ENCODE results near the gene KCTD16.

The KCTD16 gene

GRCh38 chr5:144196612-144197011 lies 25.9 kb downstream of the KCTD16 start:
- Histone ChIP-seq H3K9ac (ENCODE audit: low read length) (no peak overlapping the region), H3K27me3 (ENCODE audit: insufficient read depth, low read length, poor library complexity) (no peaks in the 10 kb centered on the region), H3K56ac (ENCODE audit: low read length) (no peak overlapping the region), H3K79me2 (ENCODE audit: control insufficient read depth, insufficient read depth, low read length) (no peaks in the 10 kb centered on the region), H3K36me3 (ENCODE audit: control insufficient read depth, insufficient read depth, low read length) (no peaks in the 10 kb centered on the region), H3K79me1 (ENCODE audit: low read length) (no peaks in the 10 kb centered on the region), H3K4ac (ENCODE audit: low read depth, low read length) (no peak overlapping the region), H3K4me3 (ENCODE audit: low read length) (no peak overlapping the region), H4K8ac (ENCODE audit: low read depth, low read length) (no peak overlapping the region), H2BK120ac (ENCODE audit: low read depth, low read length) (no peak overlapping the region), H3K23ac (ENCODE audit: low read length) (no peak overlapping the region), H2BK15ac (replicated peaks; ENCODE audit: low read depth) (no peak overlapping the region), H3K18ac (ENCODE audit: low read length) (no peak overlapping the region), H2AK5ac (ENCODE audit: low read length) (no peak overlapping the region), H2BK5ac (ENCODE audit: low read length) (no peak overlapping the region), H3K27ac (ENCODE audit: low read depth, low read length) (no peak overlapping the region), H3K4me2 (ENCODE audit: low read length) (no peak overlapping the region), H4K5ac (ENCODE audit: low read length) (no peak overlapping the region), H3K4me1 (ENCODE audit: control insufficient read depth, low read depth, low read length) (no peaks in the 10 kb centered on the region)
- no CpG with 5 or more reads among the region's 1 CpG for whole genome bisulfite sequencing (ENCODE audit: extremely low coverage, insufficient coverage, low lambda C conversion rate)
- DNase-seq = no peak

GRCh38 chr5:144198386-144198785 lies 27.7 kb downstream of the KCTD16 start:
- H2BK120ac ChIP-seq (ENCODE audit: low read depth, low read length) = no peak overlapping the region
- no peaks in the 10 kb centered on the region for H3K36me3 ChIP-seq (ENCODE audit: control insufficient read depth, insufficient read depth, low read length)
- H3K79me1 ChIP-seq (ENCODE audit: low read length) = no peaks in the 10 kb centered on the region
- no CpG with 5 or more reads among the region's 3 CpGs for WGBS (ENCODE audit: extremely low coverage, insufficient coverage, low lambda C conversion rate)
- no peak overlapping the region for H3K4ac ChIP-seq (ENCODE audit: low read depth, low read length)
- H2AK5ac ChIP-seq (ENCODE audit: low read length) = no peak overlapping the region
- no peak overlapping the region for H3K18ac ChIP-seq (ENCODE audit: low read length)
- no peak overlapping the region for H4K5ac ChIP-seq (ENCODE audit: low read length)
- no peak overlapping the region for H2BK5ac ChIP-seq (ENCODE audit: low read length)
- no peak overlapping the region for H3K27ac ChIP-seq (ENCODE audit: low read depth, low read length)
- no peak overlapping the region for H3K4me3 ChIP-seq (ENCODE audit: low read length)
- DNase-seq = no peak
- H3K4me2 ChIP-seq (ENCODE audit: low read length) = no peak overlapping the region
- H3K27me3 ChIP-seq (ENCODE audit: insufficient read depth, low read length, poor library complexity) = no peaks in the 10 kb centered on the region
- no peak overlapping the region for H4K8ac ChIP-seq (ENCODE audit: low read depth, low read length)
- no peak overlapping the region for H3K9ac ChIP-seq (ENCODE audit: low read length)
- H3K79me2 ChIP-seq (ENCODE audit: control insufficient read depth, insufficient read depth, low read length) = no peaks in the 10 kb centered on the region
- no peak overlapping the region for H3K23ac ChIP-seq (ENCODE audit: low read length)
- no peak overlapping the region for H2BK15ac ChIP-seq (replicated peaks; ENCODE audit: low read depth)
- H3K56ac ChIP-seq (ENCODE audit: low read length) = no peak overlapping the region
- H3K4me1 ChIP-seq (ENCODE audit: control insufficient read depth, low read depth, low read length) = no peaks in the 10 kb centered on the region

- no peaks in the 10 kb centered on the region for H3K79me2 ChIP-seq (ENCODE audit: control insufficient read depth, insufficient read depth, low read length)
- no peak overlapping the region for H2BK120ac ChIP-seq (ENCODE audit: low read depth, low read length)
- H2AK5ac ChIP-seq (ENCODE audit: low read length) = no peak overlapping the region
- no peaks in the 10 kb centered on the region for H3K4me1 ChIP-seq (ENCODE audit: control insufficient read depth, low read depth, low read length)
- no peak overlapping the region for H3K4me3 ChIP-seq (ENCODE audit: low read length)
- no peak overlapping the region for H3K4me2 ChIP-seq (ENCODE audit: low read length)
- H2BK15ac ChIP-seq (replicated peaks; ENCODE audit: low read depth) = no peak overlapping the region
- H4K5ac ChIP-seq (ENCODE audit: low read length) = no peak overlapping the region
- H3K9ac ChIP-seq (ENCODE audit: low read length) = no peak overlapping the region
- no peaks in the 10 kb centered on the region for H3K27me3 ChIP-seq (ENCODE audit: insufficient read depth, low read length, poor library complexity)
- H3K23ac ChIP-seq (ENCODE audit: low read length) = no peak overlapping the region
- H3K18ac ChIP-seq (ENCODE audit: low read length) = no peak overlapping the region
- no peak overlapping the region for H3K56ac ChIP-seq (ENCODE audit: low read length)
- no CpG with 5 or more reads among the region's 5 CpGs for WGBS (ENCODE audit: extremely low coverage, insufficient coverage, low lambda C conversion rate)
- H4K8ac ChIP-seq (ENCODE audit: low read depth, low read length) = no peak overlapping the region
- H3K4ac ChIP-seq (ENCODE audit: low read depth, low read length) = no peak overlapping the region
- H3K27ac ChIP-seq (ENCODE audit: low read depth, low read length) = no peak overlapping the region
- H2BK5ac ChIP-seq (ENCODE audit: low read length) = no peak overlapping the region
- DNase-seq = no peak
- no peaks in the 10 kb centered on the region for H3K36me3 ChIP-seq (ENCODE audit: control insufficient read depth, insufficient read depth, low read length)
- H3K79me1 ChIP-seq (ENCODE audit: low read length) = no peaks in the 10 kb centered on the region
Observed at GRCh38 chr5:144201588-144201987, 30.9 kb downstream of the KCTD16 start.

GRCh38 chr5:144202072-144202471 lies 31.4 kb downstream of the KCTD16 start:
- no peak overlapping the region for H3K23ac ChIP-seq (ENCODE audit: low read length)
- no peak overlapping the region for H4K8ac ChIP-seq (ENCODE audit: low read depth, low read length)

GRCh38 chr5:144202726-144203125 lies 32.1 kb downstream of the KCTD16 start:
- Histone ChIP-seq H3K4me2 (ENCODE audit: low read length) (no peak overlapping the region), H2AK5ac (ENCODE audit: low read length) (no peak overlapping the region), H3K18ac (ENCODE audit: low read length) (no peak overlapping the region), H3K79me2 (ENCODE audit: control insufficient read depth, insufficient read depth, low read length) (no peaks in the 10 kb centered on the region), H3K4me3 (ENCODE audit: low read length) (no peak overlapping the region), H3K4ac (ENCODE audit: low read depth, low read length) (no peak overlapping the region), H3K36me3 (ENCODE audit: control insufficient read depth, insufficient read depth, low read length) (no peaks in the 10 kb centered on the region), H3K23ac (ENCODE audit: low read length) (no peak overlapping the region), H2BK5ac (ENCODE audit: low read length) (no peak overlapping the region), H2BK15ac (replicated peaks; ENCODE audit: low read depth) (no peak overlapping the region), H3K27ac (ENCODE audit: low read depth, low read length) (no peak overlapping the region), H3K79me1 (ENCODE audit: low read length) (no peaks in the 10 kb centered on the region), H2BK120ac (ENCODE audit: low read depth, low read length) (no peak overlapping the region), H4K5ac (ENCODE audit: low read length) (no peak overlapping the region), H3K9ac (ENCODE audit: low read length) (no peak overlapping the region), H4K8ac (ENCODE audit: low read depth, low read length) (no peak overlapping the region), H3K27me3 (ENCODE audit: insufficient read depth, low read length, poor library complexity) (no peaks in the 10 kb centered on the region), H3K4me1 (ENCODE audit: control insufficient read depth, low read depth, low read length) (no peaks in the 10 kb centered on the region), H3K56ac (ENCODE audit: low read length) (no peak overlapping the region)
- DNase-seq = no peak
- no CpG with 5 or more reads among the region's 1 CpG for WGBS (ENCODE audit: extremely low coverage, insufficient coverage, low lambda C conversion rate)

More at GRCh38 chr5:144202072-144202471, 31.4 kb downstream of the KCTD16 start:
- H3K27ac ChIP-seq (ENCODE audit: low read depth, low read length) = no peak overlapping the region
- WGBS (ENCODE audit: extremely low coverage, insufficient coverage, low lambda C conversion rate) = no CpG with 5 or more reads among the region's 10 CpGs
- H3K9ac ChIP-seq (ENCODE audit: low read length) = no peak overlapping the region
- no peak overlapping the region for H3K4ac ChIP-seq (ENCODE audit: low read depth, low read length)
- no peak overlapping the region for H2BK5ac ChIP-seq (ENCODE audit: low read length)
- H2AK5ac ChIP-seq (ENCODE audit: low read length) = no peak overlapping the region
- H3K36me3 ChIP-seq (ENCODE audit: control insufficient read depth, insufficient read depth, low read length) = no peaks in the 10 kb centered on the region
- no peak overlapping the region for H4K5ac ChIP-seq (ENCODE audit: low read length)
- no peak overlapping the region for H3K4me2 ChIP-seq (ENCODE audit: low read length)
- no peaks in the 10 kb centered on the region for H3K79me1 ChIP-seq (ENCODE audit: low read length)
- no peak overlapping the region for H3K4me3 ChIP-seq (ENCODE audit: low read length)
- H2BK15ac ChIP-seq (replicated peaks; ENCODE audit: low read depth) = no peak overlapping the region
- no peak overlapping the region for H3K56ac ChIP-seq (ENCODE audit: low read length)
- no peaks in the 10 kb centered on the region for H3K4me1 ChIP-seq (ENCODE audit: control insufficient read depth, low read depth, low read length)
- no peak overlapping the region for H2BK120ac ChIP-seq (ENCODE audit: low read depth, low read length)
- H3K27me3 ChIP-seq (ENCODE audit: insufficient read depth, low read length, poor library complexity) = no peaks in the 10 kb centered on the region
- DNase-seq = no peak
- no peaks in the 10 kb centered on the region for H3K79me2 ChIP-seq (ENCODE audit: control insufficient read depth, insufficient read depth, low read length)
- no peak overlapping the region for H3K18ac ChIP-seq (ENCODE audit: low read length)

GRCh38 chr5:144203750-144204596 lies 33.3 kb downstream of the KCTD16 start:
- Histone ChIP-seq H3K79me1 (ENCODE audit: low read length) (no peaks in the 10 kb centered on the region), H2AK5ac (ENCODE audit: low read length) (no peak overlapping the region), H3K79me2 (ENCODE audit: control insufficient read depth, insufficient read depth, low read length) (no peaks in the 10 kb centered on the region), H3K36me3 (ENCODE audit: control insufficient read depth, insufficient read depth, low read length) (no peaks in the 10 kb centered on the region), H3K4ac (ENCODE audit: low read depth, low read length) (no peak overlapping the region), H3K56ac (ENCODE audit: low read length) (no peak overlapping the region), H3K27me3 (ENCODE audit: insufficient read depth, low read length, poor library complexity) (no peaks in the 10 kb centered on the region), H3K4me3 (ENCODE audit: low read length) (no peak overlapping the region), H3K23ac (ENCODE audit: low read length) (no peak overlapping the region), H3K4me2 (ENCODE audit: low read length) (no peak overlapping the region), H3K9ac (ENCODE audit: low read length) (no peak overlapping the region), H3K18ac (ENCODE audit: low read length) (no peak overlapping the region), H2BK120ac (ENCODE audit: low read depth, low read length) (no peak overlapping the region), H3K4me1 (ENCODE audit: control insufficient read depth, low read depth, low read length) (no peaks in the 10 kb centered on the region), H2BK5ac (ENCODE audit: low read length) (no peak overlapping the region), H3K27ac (ENCODE audit: low read depth, low read length) (no peak overlapping the region), H4K5ac (ENCODE audit: low read length) (no peak overlapping the region), H4K8ac (ENCODE audit: low read depth, low read length) (no peak overlapping the region), H2BK15ac (replicated peaks; ENCODE audit: low read depth) (no peak overlapping the region)
- peak; percentile 70 for DNase-seq
- WGBS (ENCODE audit: extremely low coverage, insufficient coverage, low lambda C conversion rate) = no CpG with 5 or more reads among the region's 10 CpGs

All from mesendoderm (in vitro differentiated cells).